HFFc6 (cell line): ENCODE measurements around the gene COX8A. TPM values are rescaled to one million over a fixed set of nuclear protein-coding genes. Genes with fewer than 3 reads are reported as not detected.

Experiments used
- DNase-seq: peaks from one replicate; pipeline ENCODE4 v3.0.0-alpha.2; 2018
- H3K27ac Mint-ChIP-seq: 2 replicates; pipeline ENCODE4 v1.8.0; 2020; ENCODE audit warnings: mild to moderate bottlenecking, mixed read lengths
- H3K27me3 Mint-ChIP-seq: 2 replicates; pipeline ENCODE4 v1.8.0; 2021; ENCODE audit warnings: mild to moderate bottlenecking, moderate library complexity, mixed read lengths; ENCODE audit not compliant: insufficient read depth
- H3K36me3 Mint-ChIP-seq: 2 replicates; pipeline ENCODE4 v1.8.0; 2021; ENCODE audit warnings: low read depth, mixed read lengths
- H3K4me1 Mint-ChIP-seq: 2 replicates; pipeline ENCODE4 v1.8.0; 2020; ENCODE audit warnings: low read depth, mixed read lengths
- H3K4me3 Mint-ChIP-seq: 2 replicates; pipeline ENCODE4 v1.8.0; 2020; ENCODE audit warnings: mild to moderate bottlenecking, moderate library complexity, mixed read lengths
- H3K9me3 Mint-ChIP-seq: 2 replicates; pipeline ENCODE4 v1.8.0; 2020; ENCODE audit warnings: mild to moderate bottlenecking, mixed read lengths
- total RNA-seq, 6 experiments: library from RNA; stranded (reverse); fragmentation: NEBNext Ultra II Directional; extraction: Animal tissue kit (Norgen Biotek cat#: 25700); gene quantifications; 2 replicates in 1 of 6; 3 replicates in 5 of 6; pipeline ENCODE4 v1.2.3, GENCODE V29; 2021
- TF ChIP-seq, protein P1 (sequence below): fragments of 200-600 bp; sonication (generic); IDR thresholded peaks from 2 replicates; pipeline ENCODE4 v1.5.0; 2021; ENCODE audit warnings: antibody characterized with exemption, mild to moderate bottlenecking

Gene COX8A
- total RNA-seq, 6 experiments from 2014 or later: 422 to 571 (median 505) TPM

DNA sequence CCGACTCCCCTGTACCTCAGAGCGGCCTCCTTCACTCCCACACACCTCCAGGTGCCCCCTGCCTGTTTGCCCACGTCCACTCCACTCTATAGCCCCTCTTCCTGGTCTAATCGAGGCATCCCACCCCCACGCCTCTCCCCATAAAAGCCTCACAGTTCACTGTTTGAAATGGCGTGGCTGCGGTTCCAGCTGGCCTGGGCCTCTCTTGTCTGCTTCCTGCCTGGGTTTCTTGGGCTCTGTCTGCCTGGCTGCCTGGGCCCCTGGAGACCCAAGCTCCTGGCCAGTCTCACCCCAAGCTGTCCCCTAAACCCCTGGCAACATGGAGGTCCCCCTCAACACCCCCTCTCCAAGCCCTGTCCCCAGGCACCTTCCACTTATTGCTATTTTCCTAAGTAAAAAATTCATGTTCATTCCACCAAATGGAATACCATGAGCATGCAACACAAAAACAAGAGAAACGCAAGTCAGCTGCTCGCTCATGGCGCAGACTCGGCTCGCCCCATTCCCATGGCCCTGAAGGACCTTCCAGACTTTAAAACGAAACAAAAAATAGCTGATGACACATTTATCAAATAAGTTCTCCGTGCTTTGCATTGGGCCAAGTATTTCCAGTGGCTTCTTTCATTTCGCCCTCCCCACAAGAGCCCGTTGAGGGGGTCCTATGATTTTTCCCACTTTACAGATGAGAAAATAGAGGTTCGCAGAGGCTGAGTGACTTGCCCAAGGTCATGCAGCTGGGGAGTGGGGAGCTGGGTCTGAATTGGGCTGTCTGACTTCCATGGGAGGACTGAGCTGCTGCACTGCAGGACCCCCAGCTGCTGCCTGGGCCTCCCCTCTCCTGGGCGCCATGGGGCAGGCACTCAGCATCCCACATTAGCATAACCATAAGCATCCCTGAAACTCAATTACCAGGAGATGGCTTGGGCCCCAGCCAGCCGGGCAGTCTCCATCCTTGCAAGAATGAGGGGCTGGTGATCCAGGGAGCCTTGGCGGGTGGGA lies 49.6 kb downstream of the COX8A start:
- Mint-ChIP-seq H3K4me3 (no peak overlapping the region), H3K27ac (no peak overlapping the region), H3K9me3 (no peaks in the 10 kb centered on the region), H3K27me3 (peaks cover 18% of the 10 kb centered on the region), H3K36me3 (no peaks in the 10 kb centered on the region), H3K4me1 (peaks cover 4% of the 10 kb centered on the region; the same call in 1 of the 2 replicates)
- no peak for DNase-seq
- TF ChIP-seq, protein P1, sequence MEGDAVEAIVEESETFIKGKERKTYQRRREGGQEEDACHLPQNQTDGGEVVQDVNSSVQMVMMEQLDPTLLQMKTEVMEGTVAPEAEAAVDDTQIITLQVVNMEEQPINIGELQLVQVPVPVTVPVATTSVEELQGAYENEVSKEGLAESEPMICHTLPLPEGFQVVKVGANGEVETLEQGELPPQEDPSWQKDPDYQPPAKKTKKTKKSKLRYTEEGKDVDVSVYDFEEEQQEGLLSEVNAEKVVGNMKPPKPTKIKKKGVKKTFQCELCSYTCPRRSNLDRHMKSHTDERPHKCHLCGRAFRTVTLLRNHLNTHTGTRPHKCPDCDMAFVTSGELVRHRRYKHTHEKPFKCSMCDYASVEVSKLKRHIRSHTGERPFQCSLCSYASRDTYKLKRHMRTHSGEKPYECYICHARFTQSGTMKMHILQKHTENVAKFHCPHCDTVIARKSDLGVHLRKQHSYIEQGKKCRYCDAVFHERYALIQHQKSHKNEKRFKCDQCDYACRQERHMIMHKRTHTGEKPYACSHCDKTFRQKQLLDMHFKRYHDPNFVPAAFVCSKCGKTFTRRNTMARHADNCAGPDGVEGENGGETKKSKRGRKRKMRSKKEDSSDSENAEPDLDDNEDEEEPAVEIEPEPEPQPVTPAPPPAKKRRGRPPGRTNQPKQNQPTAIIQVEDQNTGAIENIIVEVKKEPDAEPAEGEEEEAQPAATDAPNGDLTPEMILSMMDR: no peak

DNA sequence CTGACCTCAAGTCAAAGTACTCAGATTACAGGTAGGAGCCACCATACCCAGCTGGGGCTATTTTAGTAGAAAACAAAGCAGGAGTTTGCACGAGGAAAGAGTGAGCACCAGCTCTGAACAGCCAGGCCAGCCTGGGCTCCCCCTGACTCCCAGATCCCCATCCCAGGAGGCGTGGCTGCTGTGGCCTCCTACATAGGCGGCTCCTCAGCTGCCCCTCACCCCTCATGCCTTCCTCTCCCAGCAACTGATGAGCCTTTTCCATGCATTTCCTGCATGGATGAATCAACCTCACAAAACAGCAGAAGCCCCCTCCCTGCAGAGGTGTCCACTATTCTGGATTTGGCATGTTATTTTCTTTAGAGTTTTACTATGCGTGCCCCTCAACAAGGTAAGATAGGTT lies 50.8 kb downstream of the COX8A start:
- Mint-ChIP-seq H3K36me3 (no peaks in the 10 kb centered on the region), H3K9me3 (no peaks in the 10 kb centered on the region), H3K27ac (no peak overlapping the region), H3K4me1 (peaks cover 4% of the 10 kb centered on the region; the same call in 1 of the 2 replicates), H3K27me3 (peaks cover 18% of the 10 kb centered on the region), H3K4me3 (no peak overlapping the region)
- TF ChIP-seq, protein P1: no peak
- no peak for DNase-seq

Other genes starting within 250 kb of the COX8A start
- 10 to 100 TPM; 18.4 to 21.0 (median 19.5) TPM for gene ZFTA, start 205.8 kb upstream of the COX8A start, total RNA-seq
- 10 to 100 TPM; 24.7 to 31.7 (median 29.5) TPM for gene SPINDOC, start 161.2 kb upstream of the COX8A start, total RNA-seq
- 10 to 100 TPM; 26.4 to 29.9 (median 27.9) TPM for gene MARK2, start 135.5 kb upstream of the COX8A start, total RNA-seq
- under 1 TPM; 0.34 to 0.72 (median 0.41) TPM for gene RCOR2, start 57.5 kb upstream of the COX8A start, total RNA-seq
- 10 to 100 TPM; 15.7 to 19.3 (median 17.6) TPM for gene NAA40, start 35.6 kb upstream of the COX8A start, total RNA-seq
- gene OTUB1, start 11.8 kb downstream of the COX8A start, total RNA-seq: 10 to 100 TPM; 84.4 to 98.2 (median 90.9) TPM
- gene FLRT1, start 61.3 kb downstream of the COX8A start, total RNA-seq: under 1 TPM in 5 of 6 experiments, not detected in 1; 0.07 to 0.38 (median 0.30) TPM
- gene MACROD1, start 191.5 kb downstream of the COX8A start, total RNA-seq: 10 to 100 TPM; 11.8 to 17.0 (median 13.1) TPM
- 100 to 1,000 TPM; 203 to 259 (median 210) TPM for gene STIP1, start 211.6 kb downstream of the COX8A start, total RNA-seq
- 1 to 10 TPM; 1.2 to 2.8 (median 1.7) TPM for gene FERMT3, start 232.1 kb downstream of the COX8A start, total RNA-seq